ENCODE measurements around the gene FRAT1.
"Not testable (repeated sequence)": the region's sequence is repeated elsewhere in the genome, so short reads cannot be mapped to it uniquely, and the experiment has no call there.

FRAT1 gene

DNA sequence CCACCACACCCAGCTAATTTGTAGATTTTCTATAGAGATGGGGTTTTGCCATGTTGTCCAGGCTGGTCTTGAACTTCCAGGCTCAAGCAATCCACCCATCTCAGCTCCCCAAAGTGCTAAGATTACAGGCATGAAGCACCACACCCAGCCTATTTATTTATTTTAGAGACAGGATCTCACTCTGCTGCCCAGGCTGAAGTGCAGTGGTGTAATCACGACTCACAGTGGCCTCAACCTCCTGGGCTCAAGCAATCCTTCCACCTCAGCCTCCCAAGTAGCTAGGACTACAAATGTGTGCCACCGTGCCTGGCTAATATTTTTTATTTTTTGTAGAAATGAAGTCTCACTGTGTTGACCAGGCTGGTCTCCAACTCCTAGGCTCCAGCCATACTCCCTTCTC is 22.3 kb downstream of the FRAT1 start:
- in situ Hi-C loops (cut with HindIII; ENCODE audit: low pct_ligation_motif_present, low sequenced_read_pairs): no loop called here
- peaks cover 9% of the 10 kb centered on the region for H3K27me3 ChIP-seq (replicated peaks)

DNA sequence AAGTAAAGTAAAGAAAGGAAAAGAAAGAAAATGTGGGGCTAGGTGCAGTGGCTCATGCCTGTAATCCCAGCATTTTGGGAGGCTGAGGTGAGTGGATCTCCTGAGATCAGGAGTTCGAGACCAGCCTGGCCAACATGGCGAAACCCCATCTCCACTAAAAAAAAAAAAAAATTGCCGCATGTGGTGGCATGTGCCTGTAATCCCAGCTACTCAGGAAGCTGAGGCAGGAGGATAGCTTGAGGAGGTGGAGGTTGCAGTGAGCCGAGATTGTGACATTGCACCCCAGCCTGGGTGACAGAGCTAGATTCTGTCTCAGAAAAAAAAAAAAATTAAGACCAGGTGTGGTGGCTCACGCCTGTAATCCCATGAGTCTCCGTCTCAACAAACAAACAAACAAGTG is 24.6 kb downstream of the FRAT1 start:
- H3K27me3 ChIP-seq (replicated peaks); H3K36me3 ChIP-seq (replicated peaks); in situ Hi-C loops (cut with HindIII; ENCODE audit: low pct_ligation_motif_present, low sequenced_read_pairs); DNase-seq; H3K27ac ChIP-seq; H3K4me3 ChIP-seq (ENCODE audit: low read depth, low read length): not testable (repeated sequence)

More for the DNA sequence above, 22.3 kb downstream of the FRAT1 start:
- no peak for DNase-seq
- no peak overlapping the region for H3K27ac ChIP-seq
- no peaks in the 10 kb centered on the region for H3K36me3 ChIP-seq (replicated peaks)
- H3K4me3 ChIP-seq (ENCODE audit: low read depth, low read length): no peak overlapping the region
- TF ChIP-seq, protein P1, sequence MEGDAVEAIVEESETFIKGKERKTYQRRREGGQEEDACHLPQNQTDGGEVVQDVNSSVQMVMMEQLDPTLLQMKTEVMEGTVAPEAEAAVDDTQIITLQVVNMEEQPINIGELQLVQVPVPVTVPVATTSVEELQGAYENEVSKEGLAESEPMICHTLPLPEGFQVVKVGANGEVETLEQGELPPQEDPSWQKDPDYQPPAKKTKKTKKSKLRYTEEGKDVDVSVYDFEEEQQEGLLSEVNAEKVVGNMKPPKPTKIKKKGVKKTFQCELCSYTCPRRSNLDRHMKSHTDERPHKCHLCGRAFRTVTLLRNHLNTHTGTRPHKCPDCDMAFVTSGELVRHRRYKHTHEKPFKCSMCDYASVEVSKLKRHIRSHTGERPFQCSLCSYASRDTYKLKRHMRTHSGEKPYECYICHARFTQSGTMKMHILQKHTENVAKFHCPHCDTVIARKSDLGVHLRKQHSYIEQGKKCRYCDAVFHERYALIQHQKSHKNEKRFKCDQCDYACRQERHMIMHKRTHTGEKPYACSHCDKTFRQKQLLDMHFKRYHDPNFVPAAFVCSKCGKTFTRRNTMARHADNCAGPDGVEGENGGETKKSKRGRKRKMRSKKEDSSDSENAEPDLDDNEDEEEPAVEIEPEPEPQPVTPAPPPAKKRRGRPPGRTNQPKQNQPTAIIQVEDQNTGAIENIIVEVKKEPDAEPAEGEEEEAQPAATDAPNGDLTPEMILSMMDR (IDR thresholded peaks at IDR 0.05; ENCODE audit: low read depth, low read length, missing control alignments): no peak

DNA sequence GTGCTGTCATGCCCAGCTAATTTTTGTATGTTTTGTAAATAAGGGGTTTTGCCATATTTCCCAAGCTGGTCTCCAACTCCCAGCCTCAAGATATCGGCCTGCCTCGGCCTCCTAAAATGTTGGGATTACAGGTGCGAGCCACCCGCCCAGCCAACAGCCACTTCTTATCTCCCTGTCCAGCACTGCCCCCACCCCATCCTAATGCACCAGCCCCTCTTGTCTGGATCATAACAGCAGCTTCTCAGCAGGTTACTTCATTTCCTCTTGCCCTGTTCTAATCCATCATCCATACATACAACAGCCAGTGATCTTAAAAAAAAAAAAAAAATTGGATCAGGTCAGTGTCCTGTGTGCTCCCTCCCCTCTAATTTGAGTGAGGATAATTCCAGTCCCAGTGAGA is 28.2 kb downstream of the FRAT1 start:
- H3K27ac ChIP-seq: no peak overlapping the region
- no peak overlapping the region for H3K4me3 ChIP-seq (ENCODE audit: low read depth, low read length)
- TF ChIP-seq, protein P1 (IDR thresholded peaks at IDR 0.05; ENCODE audit: low read depth, low read length, missing control alignments): no peak
- in situ Hi-C loops (cut with HindIII; ENCODE audit: low pct_ligation_motif_present, low sequenced_read_pairs): no loop called here
- peaks cover 5% of the 10 kb centered on the region for H3K36me3 ChIP-seq (replicated peaks)
- DNase-seq: no peak
- H3K27me3 ChIP-seq (replicated peaks): no peaks in the 10 kb centered on the region

DNA sequence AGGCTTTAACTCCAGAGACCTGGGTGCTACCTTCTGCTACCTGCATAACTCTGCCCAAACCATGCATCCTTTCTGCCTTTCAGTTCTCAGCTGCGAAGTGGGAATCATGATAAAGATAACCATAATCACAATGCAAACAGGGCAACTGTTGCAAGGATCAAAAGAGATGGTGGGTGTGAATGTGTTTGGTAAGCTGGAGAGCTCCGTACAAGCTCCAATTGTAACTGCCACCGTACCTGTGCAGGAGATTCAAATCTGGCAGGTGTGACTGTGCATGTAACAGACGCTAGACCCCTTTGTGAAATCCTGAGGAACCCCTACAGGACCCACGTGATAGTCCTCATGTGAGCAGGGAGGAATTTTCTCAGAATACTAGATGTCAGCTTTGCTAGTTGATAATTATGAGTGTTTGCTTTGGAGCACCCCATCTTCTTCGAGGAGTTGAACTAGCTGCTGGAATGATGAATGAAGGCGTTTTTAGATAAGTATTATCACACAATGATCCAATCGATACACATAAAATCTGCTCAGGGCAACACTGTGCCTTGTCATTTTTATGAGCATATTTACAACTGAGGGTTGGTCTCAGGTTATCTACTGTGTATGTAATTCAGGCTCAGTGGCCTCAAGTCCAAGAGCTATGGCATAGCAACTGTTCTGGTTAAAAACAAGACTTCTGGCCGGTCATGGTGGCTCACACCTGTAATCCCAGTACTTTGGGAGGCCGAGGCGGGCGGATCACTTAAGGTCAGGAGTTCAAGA is 30.9 kb downstream of the FRAT1 start:
- no peak overlapping the region for H3K27ac ChIP-seq
- in situ Hi-C loops (cut with HindIII; ENCODE audit: low pct_ligation_motif_present, low sequenced_read_pairs): no loop called here
- H3K36me3 ChIP-seq (replicated peaks): peaks cover 12% of the 10 kb centered on the region
- H3K4me3 ChIP-seq (ENCODE audit: low read depth, low read length): no peak overlapping the region
- no peaks in the 10 kb centered on the region for H3K27me3 ChIP-seq (replicated peaks)
- DNase-seq: no peak
- TF ChIP-seq, protein P1 (IDR thresholded peaks at IDR 0.05; ENCODE audit: low read depth, low read length, missing control alignments): no peak

DNA sequence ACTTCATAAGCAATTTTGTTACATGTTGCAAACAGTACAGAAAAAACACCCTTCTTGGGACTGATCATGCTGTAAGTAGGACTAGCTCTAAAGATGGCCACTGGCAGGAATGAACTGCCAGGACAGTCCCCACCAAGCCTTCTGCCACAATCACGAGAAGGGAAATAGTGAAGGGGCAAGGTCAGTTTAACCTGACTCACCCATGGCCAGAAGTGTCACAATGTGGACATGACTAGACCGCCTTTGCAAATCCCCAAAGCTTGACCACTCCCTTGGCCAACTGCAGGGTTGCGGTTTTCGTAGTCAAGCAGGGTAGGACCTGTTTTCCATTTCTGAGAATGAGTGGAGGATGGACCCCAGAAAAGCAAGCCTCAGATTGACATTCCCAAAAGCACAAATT is 34.9 kb downstream of the FRAT1 start:
- H3K4me3 ChIP-seq (ENCODE audit: low read depth, low read length): no peak overlapping the region
- in situ Hi-C loops (cut with HindIII; ENCODE audit: low pct_ligation_motif_present, low sequenced_read_pairs): no loop called here
- no peak overlapping the region for H3K27ac ChIP-seq
- TF ChIP-seq, protein P1 (IDR thresholded peaks at IDR 0.05; ENCODE audit: low read depth, low read length, missing control alignments): no peak
- H3K27me3 ChIP-seq (replicated peaks): no peaks in the 10 kb centered on the region
- H3K36me3 ChIP-seq (replicated peaks): peaks cover 42% of the 10 kb centered on the region
- DNase-seq: no peak

DNA sequence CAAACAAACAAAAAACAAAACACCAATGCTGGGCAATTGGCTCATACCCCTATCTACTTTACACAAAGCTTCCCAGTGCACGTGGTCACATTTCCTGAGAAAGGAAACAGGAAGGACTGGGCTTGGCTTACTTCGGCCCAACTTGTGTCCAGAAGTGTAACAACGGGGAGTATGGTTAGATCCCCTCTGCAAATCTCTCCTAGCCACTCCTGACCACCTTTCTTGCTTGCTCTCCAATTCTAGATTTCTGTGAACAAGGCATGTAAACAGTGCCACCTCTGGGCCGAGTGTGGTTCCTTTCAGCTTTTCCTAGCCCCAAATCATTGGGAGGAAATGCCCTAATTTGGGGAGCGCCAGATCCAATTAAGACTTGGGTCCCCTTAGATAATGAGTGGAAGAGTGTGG is 36.5 kb downstream of the FRAT1 start:
- no peak for DNase-seq
- in situ Hi-C loops (cut with HindIII; ENCODE audit: low pct_ligation_motif_present, low sequenced_read_pairs): no loop called here
- Histone ChIP-seq H3K27me3 (replicated peaks) (no peaks in the 10 kb centered on the region), H3K4me3 (ENCODE audit: low read depth, low read length) (no peak overlapping the region), H3K27ac (no peak overlapping the region), H3K36me3 (replicated peaks) (peaks cover 53% of the 10 kb centered on the region)
- TF ChIP-seq, protein P1 (IDR thresholded peaks at IDR 0.05; ENCODE audit: low read depth, low read length, missing control alignments): peak; percentile 49

Data from brain microvascular endothelial cell (primary cell).